HG03565 (cell line): ENCODE results near the gene CXXC5.
A peak's percentile ranks its signal among the peaks of the same experiment; 100 is the strongest.

ENCODE experiments used
- ATAC-seq: cut with Tn5 transposase; IDR thresholded peaks from one replicate; pipeline ENCODE4 v1.9.1; 2021; ENCODE audit warnings: mild to moderate bottlenecking, moderate library complexity; ENCODE audit not compliant: unreplicated experiment

CXXC5 gene

GRCh38 chr5:139664086-139664693, 16.0 kb downstream of the CXXC5 start:
- ATAC-seq, result no peak

GRCh38 chr5:139664727-139665351, 16.7 kb downstream of the CXXC5 start:
- no peak for ATAC-seq

- no peak for ATAC-seq
Measured at GRCh38 chr5:139665626-139666025, 17.5 kb downstream of the CXXC5 start.

DNA sequence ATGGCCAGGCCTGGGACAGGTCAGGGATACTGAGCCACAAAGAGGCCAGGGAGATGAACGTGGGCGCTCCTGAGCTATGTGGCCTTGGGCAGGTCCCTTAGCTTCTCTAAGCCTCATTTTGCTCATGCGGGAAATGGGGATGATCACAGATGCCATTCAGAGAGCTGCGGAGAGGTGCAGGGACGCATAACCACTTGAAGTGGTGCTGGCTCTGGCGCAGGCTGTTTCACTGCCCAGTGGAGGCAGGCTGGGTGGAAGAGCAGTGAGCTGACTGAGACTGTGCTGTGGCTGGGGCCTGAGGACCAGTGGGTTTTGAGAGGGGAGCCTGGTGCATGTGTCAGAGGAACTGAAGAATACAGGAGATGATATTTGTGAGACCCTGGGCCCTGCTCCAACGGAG, 18.4 kb downstream of the CXXC5 start:
- no peak for ATAC-seq

DNA sequence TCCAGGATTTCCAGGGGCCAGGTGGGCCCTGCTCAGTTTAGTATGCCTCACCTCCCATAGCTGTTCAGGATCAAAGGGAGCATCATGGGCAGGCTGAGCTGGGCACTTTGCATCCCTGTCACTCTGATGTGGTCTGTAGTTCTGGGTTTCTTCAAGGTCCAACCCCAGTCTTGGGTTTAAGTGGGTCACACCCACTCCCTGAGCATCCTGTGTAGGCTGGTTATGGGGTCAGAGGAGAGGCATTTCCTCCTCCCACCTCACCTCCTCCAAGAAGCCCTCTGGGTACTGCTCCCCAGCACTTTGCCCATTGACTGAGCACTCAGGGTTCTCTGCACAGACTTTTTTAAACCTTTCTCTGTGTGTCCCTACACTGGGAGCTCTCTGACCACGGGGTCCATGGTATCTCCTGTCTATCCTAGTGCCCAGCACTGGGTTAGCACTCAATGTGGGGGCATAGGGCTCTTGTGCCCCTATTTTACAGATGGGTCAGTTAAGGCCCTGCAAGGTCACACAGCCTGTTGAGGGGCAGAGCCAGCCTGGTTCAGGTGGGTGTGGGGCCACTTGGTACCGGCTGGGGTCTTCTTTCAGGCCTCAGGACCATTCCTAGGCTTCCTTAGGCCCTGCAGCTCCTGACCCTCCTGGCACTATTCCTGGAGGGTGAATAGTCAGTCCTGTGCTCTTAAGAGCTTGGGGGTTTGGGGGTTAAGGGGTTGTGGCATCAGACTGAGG, 19.0 kb downstream of the CXXC5 start:
- ATAC-seq, result no peak

GRCh38 chr5:139667730-139668063, 19.5 kb downstream of the CXXC5 start:
- ATAC-seq, result no peak

GRCh38 chr5:139668064-139668880, 20.1 kb downstream of the CXXC5 start:
- no peak for ATAC-seq

DNA sequence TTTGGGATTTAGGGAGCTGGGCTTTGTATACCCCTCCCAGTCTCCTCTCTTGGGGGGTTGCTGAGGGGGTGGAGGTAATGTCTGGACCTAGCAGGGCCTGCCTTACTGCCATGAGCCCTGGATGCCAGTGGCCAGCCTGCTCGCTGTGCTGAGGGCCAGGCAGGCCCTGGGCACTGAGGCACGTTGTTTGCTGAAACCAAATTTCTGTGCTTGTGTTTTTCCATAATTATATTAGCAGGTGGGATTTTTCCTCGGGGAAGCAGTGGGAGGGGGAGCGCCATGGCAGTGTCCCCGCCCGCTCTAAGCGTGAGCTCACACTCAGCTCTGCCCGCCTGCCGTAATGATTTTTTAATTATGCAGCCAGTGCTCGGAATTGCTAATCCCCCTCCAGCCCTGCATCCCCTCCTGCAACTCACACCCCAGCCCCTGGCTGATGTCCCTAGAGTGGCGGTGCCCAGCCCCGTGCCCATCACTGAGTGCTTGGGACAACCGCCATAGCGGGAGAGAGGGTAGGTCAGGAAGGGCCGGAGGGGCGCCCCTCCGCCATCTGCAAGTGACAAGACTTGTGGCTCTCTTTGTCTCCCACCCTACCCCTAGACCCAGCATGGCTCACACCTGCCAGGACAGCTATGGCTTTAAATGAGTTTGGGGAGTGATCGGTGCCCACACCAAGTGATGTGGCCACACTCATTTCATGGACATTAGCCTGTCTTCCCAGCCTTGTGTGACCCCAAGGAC, 20.9 kb downstream of the CXXC5 start:
- no peak for ATAC-seq

DNA sequence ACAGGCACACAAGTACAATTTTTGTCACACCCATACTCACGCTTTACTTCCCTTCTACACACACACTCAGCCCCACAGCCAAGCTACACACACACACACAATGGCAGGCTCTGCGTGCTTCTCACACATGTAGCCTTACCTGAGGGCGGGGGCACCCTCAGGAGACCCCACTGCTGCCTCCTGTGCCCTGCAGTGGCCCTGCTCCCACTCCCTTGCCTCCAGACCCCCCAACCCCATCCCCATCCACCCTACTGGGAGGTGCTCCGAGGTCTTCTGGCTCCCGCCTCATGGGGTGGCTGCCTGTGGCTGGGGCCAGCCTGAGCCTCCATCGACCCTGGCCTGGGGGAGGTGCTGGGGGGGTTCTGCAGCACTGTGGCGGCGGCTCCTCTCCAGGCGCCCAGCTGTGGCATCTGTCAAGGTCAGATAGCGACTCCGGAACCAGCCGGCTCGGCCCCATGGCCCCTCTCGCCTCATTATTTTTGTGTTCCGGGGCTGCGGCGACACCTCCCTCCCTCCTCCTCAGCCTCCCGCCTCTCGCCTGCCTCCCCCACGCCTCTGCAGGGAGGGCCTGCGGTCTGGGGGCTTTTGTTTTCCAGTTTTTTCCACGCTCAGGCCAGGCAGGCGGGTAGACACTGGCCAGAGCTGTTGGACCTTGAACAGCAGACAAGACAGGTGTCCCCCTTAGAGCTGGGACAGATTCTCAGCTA, 21.7 kb downstream of the CXXC5 start:
- no peak for ATAC-seq

DNA sequence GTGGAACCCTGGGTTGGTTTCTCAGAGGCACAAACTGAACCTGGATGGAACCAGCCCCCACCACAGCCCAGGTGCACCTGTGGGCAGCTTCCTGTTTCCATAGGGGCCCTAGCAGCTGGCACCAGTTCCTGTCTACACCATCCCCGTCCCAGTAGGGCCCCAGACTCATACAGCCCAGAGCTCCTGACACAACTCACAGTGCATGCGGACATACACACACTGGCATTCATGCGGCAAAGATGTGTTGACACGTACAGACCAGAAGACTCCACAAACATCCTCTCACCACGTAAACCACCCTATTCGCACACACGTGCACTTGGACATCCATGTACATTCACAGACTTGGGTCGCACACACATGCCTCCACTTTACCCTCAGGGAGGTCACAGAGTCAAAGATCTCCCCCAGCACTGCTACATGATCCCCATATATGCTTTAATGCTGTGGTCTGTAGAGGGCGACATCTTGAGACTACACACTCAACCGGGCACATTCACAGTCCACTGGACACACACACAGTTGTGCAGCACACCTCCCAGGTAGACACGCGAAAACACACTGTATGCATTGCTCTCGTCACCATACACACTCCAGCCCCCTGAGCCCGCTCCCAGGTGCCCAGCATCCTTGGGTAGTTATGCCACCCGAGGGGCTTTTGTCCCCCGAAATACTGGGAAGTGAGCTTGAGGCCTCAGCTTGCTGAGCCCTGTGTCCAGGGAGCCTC, 22.4 kb downstream of the CXXC5 start:
- peak; percentile 27 for ATAC-seq

- no peak for ATAC-seq
Measured at GRCh38 chr5:139671096-139671841, 23.1 kb downstream of the CXXC5 start.

GRCh38 chr5:139675213-139675612, 27.1 kb downstream of the CXXC5 start:
- ATAC-seq, result no peak

DNA sequence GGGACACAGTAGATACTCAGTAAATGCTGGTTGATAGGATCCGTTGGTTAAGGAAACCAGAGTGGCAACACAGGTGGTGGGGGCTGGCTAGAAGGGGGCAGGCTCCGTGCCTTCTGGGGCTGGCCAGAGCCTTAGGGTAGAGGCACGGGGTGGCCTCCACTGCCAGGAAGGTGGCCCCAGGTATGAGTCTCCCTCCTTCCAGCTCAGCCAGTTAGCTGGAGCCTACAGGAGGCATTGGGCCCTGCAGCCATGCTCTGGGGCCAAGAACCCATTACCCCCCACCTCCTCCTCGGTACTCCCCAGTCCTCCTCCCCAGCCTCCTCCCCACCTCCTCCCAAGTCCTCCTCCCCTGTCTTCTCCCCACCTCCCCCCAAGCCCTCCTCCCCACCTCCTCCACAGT, 27.7 kb downstream of the CXXC5 start:
- ATAC-seq, result no peak

- ATAC-seq, result no peak
Measured at GRCh38 chr5:139676406-139676805, 28.3 kb downstream of the CXXC5 start.

DNA sequence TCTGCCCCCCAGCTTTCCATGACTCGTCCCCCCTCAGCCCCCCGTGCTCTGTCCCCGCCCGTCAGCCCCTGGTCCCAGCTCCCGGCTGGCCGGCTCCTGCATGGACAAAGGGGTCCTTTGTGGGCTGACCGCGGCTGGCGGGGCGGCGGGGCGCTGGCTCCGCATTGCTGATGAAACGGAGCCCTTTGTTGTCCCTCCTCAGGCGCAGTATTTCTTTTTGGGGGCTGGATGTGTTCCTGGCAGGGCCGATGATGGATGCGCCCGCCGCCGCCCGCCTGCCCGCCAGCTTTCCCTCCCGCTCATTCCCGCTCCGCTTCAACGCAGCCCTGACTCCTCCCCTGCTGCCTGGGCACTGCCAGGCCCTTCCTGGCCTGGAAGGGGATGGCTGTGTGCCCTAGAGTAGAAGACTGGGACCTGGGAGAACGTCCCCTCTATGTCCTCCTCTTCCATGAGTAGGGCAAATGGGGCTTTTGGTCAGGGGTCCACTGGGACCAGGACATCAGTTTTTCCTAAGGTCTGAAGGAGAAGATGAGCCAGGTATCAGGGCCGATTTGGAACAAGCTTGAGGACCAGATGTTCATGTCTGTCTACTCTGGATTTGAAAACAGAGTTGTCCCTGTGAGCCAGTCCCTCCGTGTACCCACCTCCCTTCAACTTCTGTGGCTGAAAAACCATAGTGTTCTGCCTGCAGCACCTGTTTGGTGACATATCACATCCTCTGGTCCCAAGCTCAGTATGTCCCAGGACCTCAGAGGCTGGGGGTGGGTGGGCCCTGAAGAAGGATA, 29.0 kb downstream of the CXXC5 start:
- ATAC-seq, result no peak

DNA sequence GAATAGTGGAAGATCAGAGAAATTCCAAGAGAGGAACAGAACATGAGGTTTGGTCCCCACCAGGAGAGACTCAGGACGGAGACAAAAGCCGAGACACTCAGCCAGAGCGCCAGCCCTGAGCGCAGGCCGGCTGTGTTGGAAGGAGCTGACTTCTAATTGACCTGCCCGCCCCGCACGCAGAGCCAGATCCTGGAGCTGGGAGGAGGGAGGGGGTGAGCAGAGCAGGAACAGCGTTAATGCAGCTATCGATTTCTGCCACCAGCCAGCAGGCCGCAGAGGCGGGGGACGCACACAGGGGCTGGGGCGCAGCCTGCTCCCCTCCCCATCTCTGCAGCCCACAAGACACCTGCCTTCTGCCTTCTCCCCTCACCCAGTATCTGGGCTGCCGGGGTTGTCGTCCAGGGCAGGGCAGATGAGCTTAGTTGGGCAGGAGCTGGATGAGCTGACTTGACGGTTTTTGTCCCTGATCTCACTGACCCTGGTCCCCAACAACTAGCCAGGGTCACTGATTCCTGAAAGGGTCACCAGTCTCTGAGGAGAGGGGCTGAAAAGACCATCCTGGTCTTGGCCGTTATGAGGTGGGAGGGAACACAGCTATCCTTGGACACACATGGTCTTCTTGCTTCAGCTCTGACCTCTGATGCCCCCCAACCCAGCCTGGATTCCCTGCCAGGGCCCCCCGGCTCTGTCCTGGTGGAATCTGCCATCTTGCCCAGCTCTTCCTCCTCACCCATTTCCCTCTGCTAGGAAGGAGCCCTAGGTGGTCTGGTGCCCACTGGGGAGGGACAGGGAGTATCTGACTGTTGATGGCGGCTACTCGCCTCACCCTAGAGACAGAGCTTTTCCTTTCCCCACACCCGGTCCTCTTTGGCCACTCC, 29.8 kb downstream of the CXXC5 start:
- no peak for ATAC-seq
